ENCODE measurements around the gene CSNK1D. TPM values are rescaled to one million over a fixed set of nuclear protein-coding genes. Genes with fewer than 3 reads are reported as not detected.

CSNK1D gene
- total RNA-seq, 1 experiment from 2014 or later, result 234 TPM

GRCh38 chr17:82226809-82227628 is 46.5 kb downstream of the CSNK1D start:
- CTCF ChIA-PET, result no interaction called here
- intact Hi-C loops (cut with micrococcal nuclease; ENCODE audit: unreplicated experiment), result no loop called here

More at GRCh38 chr17:82226809-82227628, 46.5 kb downstream of the CSNK1D start:
- no peaks in the 10 kb centered on the region for H3K27me3 ChIP-seq (ENCODE audit: control insufficient read depth, insufficient read depth, low read length)
- H3K9me3 ChIP-seq (ENCODE audit: control insufficient read depth, insufficient read depth, low read depth, low read length), result no peaks in the 10 kb centered on the region
- POLR2A ChIA-PET, result interaction anchor here (0.6 kb wide), 2 partner anchors 9 to 28 kb away, joined by 3 to 7 read pairs; no protein-coding TSS in a partner anchor
- DNase-seq (ENCODE audit: low read depth, low spot score) (no peak), ATAC-seq (no peak)
- H3K4me3 ChIP-seq (ENCODE audit: low read depth in 2 of 2, low read length in 2 of 2), result no peak overlapping the region
- peaks cover 15% of the 10 kb centered on the region for H3K36me3 ChIP-seq (ENCODE audit: control insufficient read depth, insufficient read depth, low read length)
- TF ChIP-seq POLR2AphosphoS5 (IDR thresholded peaks at IDR 0.05; ENCODE audit: low read depth, low read length) (no peak), SIN3A (IDR thresholded peaks at IDR 0.05; ENCODE audit: borderline replicate concordance, insufficient read depth, low read depth, low read length) (no peak), TCF7L2 (IDR thresholded peaks at IDR 0.05; ENCODE audit: low read depth, low read length) (no peak), CTCF (IDR thresholded peaks at IDR 0.05) (no peak), REST (IDR thresholded peaks at IDR 0.05; ENCODE audit: insufficient read depth in 1 of 2, low read depth in 2 of 2, low read length in 1 of 2) (no peak)
- H3K4me1 ChIP-seq (ENCODE audit: control insufficient read depth, insufficient read depth, low read length), result peaks cover 10% of the 10 kb centered on the region
- BruUV-seq (replicated peaks), result no TSS peak
- in situ Hi-C loops (cut with HindIII; ENCODE audit: low pct_unique_long_range_greater_than_20kb, low sequenced_read_pairs), result no loop called here
- peak overlapping the region; percentile 69; the same call in 1 of the 2 replicates for H3K27ac ChIP-seq (ENCODE audit: low read length)

All from Panc1 (cell line).